ENCODE results near the gene STRBP.

DNA sequence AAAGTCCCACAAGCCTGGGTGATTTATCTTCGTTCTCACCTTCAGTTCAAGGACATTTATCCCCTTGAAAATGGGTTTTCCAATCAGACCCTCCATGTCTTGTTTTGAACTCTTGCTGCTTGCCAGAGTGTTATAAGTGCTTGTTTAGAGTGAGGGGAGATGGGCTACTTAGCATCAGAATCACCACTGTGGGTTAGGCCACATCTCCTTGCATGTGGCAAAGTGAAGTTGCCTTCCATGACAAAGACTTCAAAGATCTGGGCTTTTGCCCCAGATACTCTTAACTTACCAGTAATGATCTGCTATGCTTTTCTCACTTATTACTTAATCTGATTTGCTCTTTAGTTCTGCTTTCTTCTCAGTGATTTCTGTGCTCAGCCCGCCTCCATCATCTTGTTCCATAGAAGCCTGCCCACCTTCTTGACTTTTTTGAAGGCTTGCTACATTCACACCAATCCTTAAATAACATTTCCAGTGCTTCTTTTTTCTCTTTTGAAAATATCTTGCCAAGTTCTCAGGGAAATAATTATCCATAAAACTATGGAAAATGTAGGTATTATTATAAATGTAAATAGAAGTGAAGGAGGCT lies 195.9 kb downstream of the STRBP start:
- no peak for TF ChIP-seq POLR2A (IDR thresholded peaks at IDR 0.05)
- TF ChIP-seq, protein P1, sequence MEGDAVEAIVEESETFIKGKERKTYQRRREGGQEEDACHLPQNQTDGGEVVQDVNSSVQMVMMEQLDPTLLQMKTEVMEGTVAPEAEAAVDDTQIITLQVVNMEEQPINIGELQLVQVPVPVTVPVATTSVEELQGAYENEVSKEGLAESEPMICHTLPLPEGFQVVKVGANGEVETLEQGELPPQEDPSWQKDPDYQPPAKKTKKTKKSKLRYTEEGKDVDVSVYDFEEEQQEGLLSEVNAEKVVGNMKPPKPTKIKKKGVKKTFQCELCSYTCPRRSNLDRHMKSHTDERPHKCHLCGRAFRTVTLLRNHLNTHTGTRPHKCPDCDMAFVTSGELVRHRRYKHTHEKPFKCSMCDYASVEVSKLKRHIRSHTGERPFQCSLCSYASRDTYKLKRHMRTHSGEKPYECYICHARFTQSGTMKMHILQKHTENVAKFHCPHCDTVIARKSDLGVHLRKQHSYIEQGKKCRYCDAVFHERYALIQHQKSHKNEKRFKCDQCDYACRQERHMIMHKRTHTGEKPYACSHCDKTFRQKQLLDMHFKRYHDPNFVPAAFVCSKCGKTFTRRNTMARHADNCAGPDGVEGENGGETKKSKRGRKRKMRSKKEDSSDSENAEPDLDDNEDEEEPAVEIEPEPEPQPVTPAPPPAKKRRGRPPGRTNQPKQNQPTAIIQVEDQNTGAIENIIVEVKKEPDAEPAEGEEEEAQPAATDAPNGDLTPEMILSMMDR (IDR thresholded peaks at IDR 0.05): no peak
